ENCODE measurements around the gene NFATC2.

The NFATC2 gene

GRCh38 chr20:51373713-51374455 is 168.6 kb downstream of the NFATC2 start:
- no peak for DNase-seq (ENCODE audit: low spot score)

GRCh38 chr20:51372966-51373365 is 169.6 kb downstream of the NFATC2 start:
- no peak for DNase-seq (ENCODE audit: low spot score)

- DNase-seq (ENCODE audit: low spot score) = peak; percentile 70
Observed at GRCh38 chr20:51372176-51372803, 170.2 kb downstream of the NFATC2 start.

- no peak for DNase-seq (ENCODE audit: low spot score)
Observed at GRCh38 chr20:51371720-51372119, 170.8 kb downstream of the NFATC2 start.

- DNase-seq (ENCODE audit: low spot score) = no peak
Observed at GRCh38 chr20:51369503-51369902, 173.0 kb downstream of the NFATC2 start.

GRCh38 chr20:51368461-51369211 is 173.9 kb downstream of the NFATC2 start:
- DNase-seq (ENCODE audit: low spot score) = no peak

GRCh38 chr20:51366155-51366886 is 176.2 kb downstream of the NFATC2 start:
- DNase-seq (ENCODE audit: low spot score) = peak; percentile 98

- DNase-seq (ENCODE audit: low spot score) = peak; percentile 83
Observed at GRCh38 chr20:51365670-51366069, 176.8 kb downstream of the NFATC2 start.

GRCh38 chr20:51363813-51364212 is 178.7 kb downstream of the NFATC2 start:
- DNase-seq (ENCODE audit: low spot score) = no peak

- no peak for DNase-seq (ENCODE audit: low spot score)
Observed at GRCh38 chr20:51363378-51363777, 179.1 kb downstream of the NFATC2 start.

- no peak for DNase-seq (ENCODE audit: low spot score)
Observed at GRCh38 chr20:51362254-51362653, 180.3 kb downstream of the NFATC2 start.

GRCh38 chr20:51361258-51361657 is 181.3 kb downstream of the NFATC2 start:
- no peak for DNase-seq (ENCODE audit: low spot score)

- DNase-seq (ENCODE audit: low spot score) = peak; percentile 99
Observed at GRCh38 chr20:51360451-51361201, 181.9 kb downstream of the NFATC2 start.

- DNase-seq (ENCODE audit: low spot score) = no peak
Observed at GRCh38 chr20:51359947-51360346, 182.6 kb downstream of the NFATC2 start.

GRCh38 chr20:51359401-51359800 is 183.1 kb downstream of the NFATC2 start:
- DNase-seq (ENCODE audit: low spot score) = no peak

GRCh38 chr20:51358032-51358724 is 184.3 kb downstream of the NFATC2 start:
- no peak for DNase-seq (ENCODE audit: low spot score)

- no peak for DNase-seq (ENCODE audit: low spot score)
Observed at GRCh38 chr20:51357543-51357942, 185.0 kb downstream of the NFATC2 start.

- DNase-seq (ENCODE audit: low spot score) = no peak
Observed at GRCh38 chr20:51356871-51357270, 185.6 kb downstream of the NFATC2 start.

- DNase-seq (ENCODE audit: low spot score) = peak; percentile 95
Observed at GRCh38 chr20:51354769-51355319, 187.7 kb downstream of the NFATC2 start.

- peak; percentile 77 for DNase-seq (ENCODE audit: low spot score)
Observed at GRCh38 chr20:51354191-51354768, 188.2 kb downstream of the NFATC2 start.

Measured in kidney tubule cell (primary cell).